AG20443 (cell line): ENCODE data around the gene ANKRD13B.

Source experiments
- DNase-seq: peaks from one replicate; pipeline ENCODE4 v3.0.0; 2012; ENCODE audit warnings: low spot score, mixed read lengths

The ANKRD13B gene

GRCh38 chr17:29594519-29595090 lies 1.7 kb downstream of the ANKRD13B start:
- DNase-seq: no peak

- DNase-seq: no peak
These were observed 2.4 kb downstream of the ANKRD13B start for GRCh38 chr17:29595107-29595942.

- no peak for DNase-seq
These were observed 3.2 kb downstream of the ANKRD13B start for GRCh38 chr17:29595943-29596774.

GRCh38 chr17:29596811-29597210 lies 3.9 kb downstream of the ANKRD13B start:
- no peak for DNase-seq

- no peak for DNase-seq
These were observed 4.6 kb downstream of the ANKRD13B start for GRCh38 chr17:29597361-29598172.

- DNase-seq: no peak
These were observed 10.3 kb downstream of the ANKRD13B start for GRCh38 chr17:29603109-29603674.

GRCh38 chr17:29607557-29608195 lies 14.7 kb downstream of the ANKRD13B start:
- no peak for DNase-seq

- no peak for DNase-seq
These were observed 16.1 kb downstream of the ANKRD13B start for GRCh38 chr17:29608986-29609385.

- no peak for DNase-seq
These were observed 17.5 kb downstream of the ANKRD13B start for GRCh38 chr17:29610395-29610794.

- DNase-seq: no peak
These were observed 18.6 kb downstream of the ANKRD13B start for GRCh38 chr17:29611351-29612093.

- DNase-seq: no peak
These were observed 19.1 kb downstream of the ANKRD13B start for GRCh38 chr17:29612094-29612403.

- DNase-seq: no peak
These were observed 19.7 kb downstream of the ANKRD13B start for GRCh38 chr17:29612404-29613280.

- peak; percentile 90 for DNase-seq
These were observed 20.5 kb downstream of the ANKRD13B start for GRCh38 chr17:29613352-29613837.

- no peak for DNase-seq
These were observed 20.9 kb downstream of the ANKRD13B start for GRCh38 chr17:29613856-29614255.

GRCh38 chr17:29614349-29615047 lies 21.6 kb downstream of the ANKRD13B start:
- no peak for DNase-seq

GRCh38 chr17:29615048-29615385 lies 22.1 kb downstream of the ANKRD13B start:
- DNase-seq: peak; percentile 58

GRCh38 chr17:29615492-29616299 lies 22.8 kb downstream of the ANKRD13B start:
- DNase-seq: peak; percentile 96
